Measurements from ENCODE around the gene PTPRG. TPM values are rescaled to one million over a fixed set of nuclear protein-coding genes. Genes with fewer than 3 reads are reported as not detected.

The PTPRG gene
- total RNA-seq, 1 experiment from 2014 or later = 69.3 TPM

DNA sequence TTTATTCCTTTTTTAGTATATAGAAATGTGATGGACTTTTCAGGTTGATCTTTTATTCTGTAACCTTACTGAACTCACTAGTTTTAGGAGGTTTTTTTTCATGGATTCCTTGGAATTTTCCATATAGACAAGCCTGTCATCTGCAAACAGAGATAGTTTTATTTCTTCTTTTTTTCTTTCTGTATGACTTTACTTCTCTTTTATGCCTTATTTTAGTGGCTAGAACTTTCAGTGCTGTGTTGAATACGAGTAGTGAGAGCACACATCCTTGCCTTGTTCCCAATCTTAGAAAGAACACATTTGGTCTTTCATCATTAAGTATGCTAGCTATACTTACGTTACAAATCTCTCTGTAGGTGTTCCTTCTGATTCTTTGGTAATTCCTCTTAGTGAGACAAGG is 336.5 kb downstream of the PTPRG start:
- Histone ChIP-seq H4K8ac (replicated peaks; ENCODE audit: insufficient read length, low read depth, low read length) (no peak overlapping the region), H3K4me1 (ENCODE audit: insufficient read depth, low read length) (peaks cover 16% of the 10 kb centered on the region; the same call in 1 of the 2 replicates), H4K91ac (ENCODE audit: insufficient read length, low read depth, low read length) (no peak overlapping the region), H3K4ac (ENCODE audit: low read depth, low read length) (no peak overlapping the region), H3K9me3 (ENCODE audit: control insufficient read depth, low read depth, low read length) (no peaks in the 10 kb centered on the region), H3K79me2 (ENCODE audit: insufficient read depth, low read length) (peaks cover 14% of the 10 kb centered on the region), H2AFZ (ENCODE audit: low read length) (no peak overlapping the region), H3T11ph (ENCODE audit: low read length) (no peak overlapping the region), H2AK5ac (ENCODE audit: insufficient read length, low read length) (no peak overlapping the region), H2BK12ac (ENCODE audit: insufficient read length, low read depth, low read length) (no peak overlapping the region), H3K4me2 (ENCODE audit: insufficient read depth, insufficient read length, low read length) (no peak overlapping the region), H3K56ac (ENCODE audit: insufficient read length, low read depth, low read length) (no peak overlapping the region), H2BK5ac (ENCODE audit: insufficient read length, low read length) (no peak overlapping the region), H3K9ac (ENCODE audit: extremely low read depth, insufficient read length, low read length) (no peak overlapping the region), H3K23me2 (ENCODE audit: insufficient read length, low read depth, low read length, poor library complexity, severe bottlenecking) (no peaks in the 10 kb centered on the region), H4K20me1 (ENCODE audit: control insufficient read depth, insufficient read depth, insufficient read length) (no peaks in the 10 kb centered on the region), H2BK15ac (ENCODE audit: low read depth, low read length) (no peak overlapping the region), H3K14ac (ENCODE audit: insufficient read depth, low read length) (no peak overlapping the region), H3K79me1 (ENCODE audit: insufficient read depth, low read depth, low read length, poor library complexity, severe bottlenecking) (peaks cover 6% of the 10 kb centered on the region), H3K23ac (ENCODE audit: insufficient read length, low read depth, low read length) (no peak overlapping the region), H2BK20ac (ENCODE audit: low read depth, low read length, poor library complexity, severe bottlenecking) (no peak overlapping the region), H3K18ac (ENCODE audit: insufficient read length, low read depth, low read length) (no peak overlapping the region), H3K27ac (ENCODE audit: insufficient read length, low read depth, low read length) (no peak overlapping the region), H2BK120ac (ENCODE audit: low read depth, low read length, poor library complexity, severe bottlenecking) (no peak overlapping the region), H4K5ac (ENCODE audit: insufficient read length, low read depth, low read length) (no peak overlapping the region), H3K27me3 (ENCODE audit: insufficient read depth, low read length) (no peaks in the 10 kb centered on the region)
- Mint-ChIP-seq H3K9me3 (no peaks in the 10 kb centered on the region), H3K27ac (no peak overlapping the region), H3K36me3 (ENCODE audit: insufficient read depth in 1 of 3, low read depth in 3 of 3) (no peaks in the 10 kb centered on the region), H3K4me3 (no peak overlapping the region), H3K27me3 (ENCODE audit: low read depth) (no peaks in the 10 kb centered on the region; the same call in 1 of the 2 replicates), H3K4me1 (peaks cover 63 to 72% of the 10 kb centered on the region in 2 experiments)
- no CpG with 5 or more reads among the region's 2 CpGs for WGBS (ENCODE audit: extremely low coverage, insufficient read length, low lambda C conversion rate)
- no peak for DNase-seq
- TF ChIP-seq, protein P1, sequence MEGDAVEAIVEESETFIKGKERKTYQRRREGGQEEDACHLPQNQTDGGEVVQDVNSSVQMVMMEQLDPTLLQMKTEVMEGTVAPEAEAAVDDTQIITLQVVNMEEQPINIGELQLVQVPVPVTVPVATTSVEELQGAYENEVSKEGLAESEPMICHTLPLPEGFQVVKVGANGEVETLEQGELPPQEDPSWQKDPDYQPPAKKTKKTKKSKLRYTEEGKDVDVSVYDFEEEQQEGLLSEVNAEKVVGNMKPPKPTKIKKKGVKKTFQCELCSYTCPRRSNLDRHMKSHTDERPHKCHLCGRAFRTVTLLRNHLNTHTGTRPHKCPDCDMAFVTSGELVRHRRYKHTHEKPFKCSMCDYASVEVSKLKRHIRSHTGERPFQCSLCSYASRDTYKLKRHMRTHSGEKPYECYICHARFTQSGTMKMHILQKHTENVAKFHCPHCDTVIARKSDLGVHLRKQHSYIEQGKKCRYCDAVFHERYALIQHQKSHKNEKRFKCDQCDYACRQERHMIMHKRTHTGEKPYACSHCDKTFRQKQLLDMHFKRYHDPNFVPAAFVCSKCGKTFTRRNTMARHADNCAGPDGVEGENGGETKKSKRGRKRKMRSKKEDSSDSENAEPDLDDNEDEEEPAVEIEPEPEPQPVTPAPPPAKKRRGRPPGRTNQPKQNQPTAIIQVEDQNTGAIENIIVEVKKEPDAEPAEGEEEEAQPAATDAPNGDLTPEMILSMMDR (conservative IDR thresholded peaks at IDR 0.05) = no peak
